Neutrophil (primary cell): ENCODE results near the gene NPFFR2.

Source experiments
- H3K27ac ChIP-seq: fragments of 200-600 bp; sonication (generic); 2 replicates; pipeline ENCODE4 v1.5.1; 2016; ENCODE audit warnings: mild to moderate bottlenecking, moderate library complexity
- H3K27me3 ChIP-seq: fragments of 200-600 bp; sonication (generic); 2 replicates; pipeline ENCODE4 v1.6.0; 2016; ENCODE audit warnings: mild to moderate bottlenecking
- H3K36me3 ChIP-seq: fragments of 200-600 bp; sonication (generic); 2 replicates; pipeline ENCODE4 v1.5.1; 2017
- H3K4me1 ChIP-seq, 2 experiments: fragments of 200-600 bp in 1 of 2; sonication (generic) in 1 of 2; 1 replicate in 1 of 2; 2 replicates in 1 of 2; pipeline versions ENCODE4 v1.5.1 to v1.6.1; 2013 to 2016; ENCODE audit warnings: low read depth in 1 of 2, low read length in 1 of 2, mild to moderate bottlenecking in 1 of 2, moderate library complexity in 1 of 2; ENCODE audit not compliant: control insufficient read depth in 1 of 2, insufficient read depth in 1 of 2
- H3K4me3 ChIP-seq, 2 experiments: fragments of 200-600 bp in 1 of 2; sonication (generic) in 1 of 2; 1 replicate in 1 of 2; 2 replicates in 1 of 2; pipeline ENCODE4 v1.5.1; 2013 to 2016; ENCODE audit warnings: low read depth in 1 of 2, low read length in 1 of 2, mild to moderate bottlenecking in 1 of 2, moderate library complexity in 1 of 2
- H3K9me3 ChIP-seq: fragments of 200-600 bp; sonication (generic); 2 replicates; pipeline ENCODE4 v1.5.1; 2016
- CTCF ChIP-seq: fragments of 200-600 bp; sonication (generic); IDR thresholded peaks from 2 replicates; pipeline ENCODE4 v1.5.1; 2016; ENCODE audit warnings: antibody characterized with exemption

NPFFR2 gene

GRCh38 chr4:72094059-72094797 is 62.4 kb downstream of the NPFFR2 start:
- H3K4me3 ChIP-seq: no peak overlapping the region
- no peaks in the 10 kb centered on the region for H3K36me3 ChIP-seq
- H3K4me1 ChIP-seq: no peaks in the 10 kb centered on the region
- no peaks in the 10 kb centered on the region for H3K27me3 ChIP-seq
- H3K9me3 ChIP-seq: no peaks in the 10 kb centered on the region
- H3K27ac ChIP-seq: no peak overlapping the region
- no peak for TF ChIP-seq CTCF

GRCh38 chr4:72107456-72107855 is 75.7 kb downstream of the NPFFR2 start:
- H3K4me1 ChIP-seq: no peaks in the 10 kb centered on the region
- no peak overlapping the region for H3K27ac ChIP-seq
- no peak for TF ChIP-seq CTCF

DNA sequence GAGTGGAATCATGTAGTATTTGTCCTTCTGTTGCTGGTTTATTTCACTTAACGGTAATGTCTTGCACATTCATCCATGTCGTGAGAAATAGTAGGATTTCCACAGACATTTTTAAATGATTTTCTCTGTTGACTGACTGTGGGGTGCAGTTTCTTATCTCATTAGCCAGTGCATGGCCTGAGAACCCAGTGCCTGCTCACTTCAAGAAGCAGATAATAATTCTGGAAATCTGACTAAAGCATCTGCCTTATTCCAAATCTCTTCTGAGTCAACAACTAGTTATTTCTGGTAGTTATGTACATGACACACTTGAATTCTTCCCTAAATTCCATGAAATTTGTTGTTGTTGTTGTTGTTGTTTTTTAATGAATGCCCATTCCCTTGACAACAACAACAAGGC is 77.6 kb downstream of the NPFFR2 start:
- Histone ChIP-seq H3K4me3 (no peak overlapping the region), H3K9me3 (no peaks in the 10 kb centered on the region), H3K4me1 (no peaks in the 10 kb centered on the region), H3K27me3 (no peaks in the 10 kb centered on the region), H3K27ac (no peak overlapping the region), H3K36me3 (no peaks in the 10 kb centered on the region)
- TF ChIP-seq CTCF: no peak

More at GRCh38 chr4:72107456-72107855, 75.7 kb downstream of the NPFFR2 start:
- Histone ChIP-seq H3K27me3 (no peaks in the 10 kb centered on the region), H3K9me3 (no peaks in the 10 kb centered on the region), H3K4me3 (no peak overlapping the region), H3K36me3 (no peaks in the 10 kb centered on the region)

DNA sequence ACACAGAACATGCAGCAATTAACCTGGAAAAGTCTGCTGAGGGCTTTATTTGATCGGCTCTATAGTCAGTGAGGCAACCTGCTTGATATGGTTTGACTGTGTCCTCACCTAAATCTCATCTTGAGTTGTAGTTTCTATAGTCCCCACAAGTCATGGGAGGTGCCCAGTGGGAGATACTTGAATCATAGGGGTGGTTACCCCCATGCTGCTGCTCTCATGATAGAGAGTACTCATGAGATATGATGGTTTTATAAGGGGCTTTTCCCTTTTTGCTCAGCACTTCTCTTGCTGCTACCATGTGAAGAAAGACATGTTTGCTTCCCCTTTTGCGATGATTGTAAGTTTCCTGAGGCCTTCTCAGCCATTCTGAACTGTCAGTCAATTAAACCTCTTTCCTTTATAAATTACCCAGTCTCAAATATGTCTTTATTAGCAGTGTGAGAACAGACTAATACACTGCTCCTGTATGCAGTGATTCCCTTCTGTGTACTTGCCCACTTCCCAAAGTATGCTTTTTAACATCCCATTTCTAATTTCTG is 78.2 kb downstream of the NPFFR2 start:
- no peak overlapping the region for H3K27ac ChIP-seq
- no peak overlapping the region for H3K4me3 ChIP-seq
- no peaks in the 10 kb centered on the region for H3K9me3 ChIP-seq
- no peaks in the 10 kb centered on the region for H3K4me1 ChIP-seq
- no peaks in the 10 kb centered on the region for H3K27me3 ChIP-seq
- TF ChIP-seq CTCF: no peak
- no peaks in the 10 kb centered on the region for H3K36me3 ChIP-seq

DNA sequence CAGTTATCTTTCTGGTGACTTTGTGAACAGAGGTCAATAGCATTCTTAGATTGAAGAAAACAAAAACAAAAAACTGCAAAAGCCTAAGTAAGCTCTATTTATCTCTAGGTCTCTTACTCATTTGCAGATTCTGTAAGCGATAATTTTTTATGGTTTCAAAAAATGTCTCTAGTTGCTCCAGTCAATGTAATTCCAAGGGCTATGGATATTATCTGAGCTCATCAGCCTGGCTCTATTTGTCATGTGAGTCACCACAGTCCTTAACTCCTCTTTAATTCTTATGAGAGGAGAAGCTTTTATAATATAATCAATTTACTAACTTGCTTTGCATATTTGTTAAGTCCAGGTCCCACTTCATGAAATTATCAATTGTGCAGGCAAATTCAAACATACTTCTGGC is 79.1 kb downstream of the NPFFR2 start:
- Histone ChIP-seq H3K9me3 (no peaks in the 10 kb centered on the region), H3K36me3 (no peaks in the 10 kb centered on the region), H3K4me3 (no peak overlapping the region), H3K27me3 (no peaks in the 10 kb centered on the region), H3K4me1 (no peaks in the 10 kb centered on the region), H3K27ac (no peak overlapping the region)
- no peak for TF ChIP-seq CTCF
